ENCODE measurements around the gene CCDC169.
"Not testable (repeated sequence)": the region's sequence is repeated elsewhere in the genome, so short reads cannot be mapped to it uniquely, and the experiment has no call there.

Gene CCDC169

GRCh38 chr13:36297366-36298338 is at the start of gene CCDC169:
CCDC169 (minus strand) TSS chr13:36297814; CDS start chr13:36297719, 95 bp downstream.
- DNase-seq: no peak

- peak; percentile 18 for DNase-seq
These were observed 48.8 kb upstream of the CCDC169 start, which contains the start of gene SPART for GRCh38 chr13:36346222-36347083. SPART (minus strand) TSS chr13:36346394; CDS start chr13:36335830, 10,564 bp downstream.

GRCh38 chr13:36345438-36346221 is 48.0 kb upstream of the CCDC169 start:
- no peak for DNase-seq

- no peak for DNase-seq
These were observed 47.3 kb upstream of the CCDC169 start for GRCh38 chr13:36344886-36345437.

- DNase-seq: no peak
These were observed 46.6 kb upstream of the CCDC169 start for GRCh38 chr13:36344173-36344572.

GRCh38 chr13:36343766-36344165 is 46.2 kb upstream of the CCDC169 start:
- no peak for DNase-seq

- no peak for DNase-seq
These were observed 45.1 kb upstream of the CCDC169 start for GRCh38 chr13:36342715-36343114.

- no peak for DNase-seq
These were observed 44.1 kb upstream of the CCDC169 start for GRCh38 chr13:36341718-36342117.

GRCh38 chr13:36339600-36340155 is 42.1 kb upstream of the CCDC169 start:
- DNase-seq: no peak

- DNase-seq: no peak
These were observed 40.5 kb upstream of the CCDC169 start for GRCh38 chr13:36337938-36338641.

GRCh38 chr13:36332986-36333385 is 35.4 kb upstream of the CCDC169 start:
- DNase-seq: no peak

GRCh38 chr13:36332255-36332654 is 34.6 kb upstream of the CCDC169 start:
- not testable (repeated sequence) for DNase-seq

GRCh38 chr13:36331280-36331679 is 33.7 kb upstream of the CCDC169 start:
- DNase-seq: no peak

- no peak for DNase-seq
These were observed 31.7 kb upstream of the CCDC169 start for GRCh38 chr13:36329361-36329760.

GRCh38 chr13:36328821-36329220 is 31.2 kb upstream of the CCDC169 start:
- no peak for DNase-seq

- DNase-seq: no peak
These were observed 28.3 kb upstream of the CCDC169 start for GRCh38 chr13:36325912-36326311.

- DNase-seq: not testable (repeated sequence)
These were observed 27.3 kb upstream of the CCDC169 start for GRCh38 chr13:36324881-36325280.

- DNase-seq: no peak
These were observed 26.4 kb upstream of the CCDC169 start for GRCh38 chr13:36323951-36324566.

GRCh38 chr13:36323408-36323807 is 25.8 kb upstream of the CCDC169 start:
- no peak for DNase-seq

- not testable (repeated sequence) for DNase-seq
These were observed 22.2 kb upstream of the CCDC169 start for GRCh38 chr13:36319793-36320192.
